ENCODE results near the gene PATE2. TPM values are rescaled to one million over a fixed set of nuclear protein-coding genes. Genes with fewer than 3 reads are reported as not detected.

PATE2 gene
- total RNA-seq, 2 donors from 2014 or later, result not detected

DNA sequence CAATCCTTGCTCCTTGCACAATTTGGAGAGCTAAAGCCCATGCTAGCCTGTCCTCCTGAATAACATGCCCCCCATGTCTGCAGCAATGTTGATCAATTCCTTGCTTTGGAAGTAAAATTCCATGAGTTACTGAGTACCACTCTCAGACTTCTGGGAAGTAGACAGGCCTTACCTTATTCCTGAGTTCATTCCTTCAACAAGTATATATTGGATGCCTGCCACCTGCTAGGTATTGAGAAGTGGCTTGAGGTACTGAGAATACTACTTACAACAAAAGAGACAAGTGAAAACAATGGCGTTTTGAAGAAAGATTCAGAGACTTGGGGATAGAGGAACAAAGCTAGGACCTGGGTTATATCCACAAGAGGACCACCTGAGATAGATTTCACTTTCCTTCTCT is 12.4 kb downstream of the PATE2 start:
- Mint-ChIP-seq H3K27me3 (peaks cover 6% of the 10 kb centered on the region), H3K27ac (no peak overlapping the region), H3K4me3 (no peak overlapping the region), H3K36me3 (ENCODE audit: low read depth) (no peaks in the 10 kb centered on the region), H3K4me1 (peaks cover 35% of the 10 kb centered on the region)
- ATAC-seq, result no peak
- no peak for DNase-seq
- H3K9me3 ChIP-seq (ENCODE audit: control insufficient read depth, low read length, poor library complexity, severe bottlenecking), result no peaks in the 10 kb centered on the region

DNA sequence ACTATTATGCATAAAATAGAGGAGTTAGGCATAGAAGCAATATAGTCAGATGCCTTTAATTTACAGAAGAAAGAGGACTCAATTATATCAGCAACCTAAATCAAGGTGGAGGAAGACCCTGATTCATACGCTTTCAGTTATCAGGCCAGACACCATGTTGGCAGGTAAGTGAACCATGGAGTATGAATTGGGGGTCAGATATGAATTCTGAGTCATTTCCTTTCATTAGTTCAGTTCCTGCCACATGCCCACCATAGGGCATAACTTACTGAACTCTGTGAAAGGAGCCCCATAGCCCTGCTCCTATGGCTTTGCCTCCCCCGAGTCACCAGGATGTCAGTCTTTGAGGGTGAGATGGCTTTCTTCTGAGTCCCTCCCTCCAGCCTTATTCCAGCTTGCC is 15.1 kb downstream of the PATE2 start:
- no peak for DNase-seq
- H3K9me3 ChIP-seq (ENCODE audit: control insufficient read depth, low read length, poor library complexity, severe bottlenecking), result no peaks in the 10 kb centered on the region
- no peaks in the 10 kb centered on the region for H3K27me3 Mint-ChIP-seq
- no peak for ATAC-seq
- no peaks in the 10 kb centered on the region for H3K36me3 Mint-ChIP-seq (ENCODE audit: low read depth)
- no peak overlapping the region for H3K4me3 Mint-ChIP-seq
- H3K27ac Mint-ChIP-seq, result no peak overlapping the region
- H3K4me1 Mint-ChIP-seq, result peaks cover 29% of the 10 kb centered on the region

DNA sequence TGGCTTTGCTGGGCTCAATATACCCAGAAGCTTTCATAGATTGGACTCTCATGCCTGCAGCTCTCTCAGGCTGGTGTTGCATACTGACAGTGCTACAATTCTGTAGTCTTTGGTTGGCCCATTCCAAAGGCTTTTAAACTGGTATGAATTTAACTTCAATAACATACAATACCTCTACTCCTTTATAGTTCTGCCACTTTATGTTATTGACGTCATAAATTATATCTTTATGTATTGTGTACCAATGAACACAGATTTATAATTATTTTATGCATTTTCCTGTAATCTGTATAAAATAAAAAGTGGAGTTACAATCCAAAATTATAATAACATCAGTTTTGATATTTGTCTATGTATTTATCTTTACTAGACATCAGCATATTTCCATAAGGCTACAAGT is 16.2 kb downstream of the PATE2 start:
- DNase-seq (no peak), ATAC-seq (no peak)
- Mint-ChIP-seq H3K27me3 (no peaks in the 10 kb centered on the region), H3K4me1 (peaks cover 24% of the 10 kb centered on the region), H3K4me3 (no peak overlapping the region), H3K27ac (no peak overlapping the region), H3K36me3 (ENCODE audit: low read depth) (no peaks in the 10 kb centered on the region)
- no peaks in the 10 kb centered on the region for H3K9me3 ChIP-seq (ENCODE audit: control insufficient read depth, low read length, poor library complexity, severe bottlenecking)

DNA sequence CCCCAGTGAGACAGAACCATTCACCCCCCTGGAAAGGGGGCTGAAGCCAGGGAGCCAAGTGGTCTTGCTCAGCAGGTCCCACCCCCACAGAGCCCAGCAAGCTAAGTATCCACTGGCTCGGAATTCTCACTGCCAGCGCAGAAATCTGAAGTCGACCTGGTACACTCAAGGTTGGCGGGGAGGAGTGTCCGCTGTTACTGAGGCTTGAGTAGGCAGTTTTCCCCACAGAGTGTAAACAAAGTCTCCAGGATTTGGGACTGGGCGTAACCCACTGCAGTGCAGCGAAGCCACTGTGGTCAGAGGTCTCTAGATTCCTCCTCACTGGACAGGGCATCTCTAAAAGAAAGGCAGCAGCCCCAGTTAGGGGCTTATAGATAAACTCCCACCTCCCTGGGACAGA is 22.6 kb downstream of the PATE2 start:
- Mint-ChIP-seq H3K36me3 (ENCODE audit: low read depth) (no peaks in the 10 kb centered on the region), H3K27me3 (no peaks in the 10 kb centered on the region), H3K4me1 (no peaks in the 10 kb centered on the region), H3K27ac (no peak overlapping the region), H3K4me3 (no peak overlapping the region)
- H3K9me3 ChIP-seq (ENCODE audit: control insufficient read depth, low read length, poor library complexity, severe bottlenecking), result no peaks in the 10 kb centered on the region
- ATAC-seq (no peak), DNase-seq (no peak)

DNA sequence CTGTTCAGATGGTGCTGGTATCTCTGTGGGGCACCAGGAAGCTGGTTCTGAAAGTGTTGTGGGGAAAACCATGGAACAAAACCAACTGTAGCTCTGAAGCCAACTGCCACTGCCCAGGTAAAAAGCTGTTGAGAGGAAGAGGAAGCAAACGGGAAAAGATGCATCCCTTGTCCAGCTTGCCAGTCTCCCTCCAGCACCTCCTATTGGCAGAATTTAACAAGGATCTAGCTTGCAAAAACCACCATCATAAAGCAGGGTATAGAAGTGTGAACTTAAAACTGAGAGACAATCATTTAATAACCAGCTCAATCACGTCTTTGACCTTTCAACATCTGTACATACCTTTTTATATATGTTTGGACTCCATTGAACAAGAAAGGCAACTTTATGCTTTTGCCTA is 28.0 kb downstream of the PATE2 start:
- H3K27me3 Mint-ChIP-seq, result peaks cover 6% of the 10 kb centered on the region
- H3K36me3 Mint-ChIP-seq (ENCODE audit: low read depth), result no peaks in the 10 kb centered on the region
- no peak overlapping the region for H3K4me3 Mint-ChIP-seq
- no peak for ATAC-seq
- DNase-seq, result no peak
- no peaks in the 10 kb centered on the region for H3K4me1 Mint-ChIP-seq
- H3K27ac Mint-ChIP-seq, result no peak overlapping the region
- H3K9me3 ChIP-seq (ENCODE audit: control insufficient read depth, low read length, poor library complexity, severe bottlenecking), result no peaks in the 10 kb centered on the region

DNA sequence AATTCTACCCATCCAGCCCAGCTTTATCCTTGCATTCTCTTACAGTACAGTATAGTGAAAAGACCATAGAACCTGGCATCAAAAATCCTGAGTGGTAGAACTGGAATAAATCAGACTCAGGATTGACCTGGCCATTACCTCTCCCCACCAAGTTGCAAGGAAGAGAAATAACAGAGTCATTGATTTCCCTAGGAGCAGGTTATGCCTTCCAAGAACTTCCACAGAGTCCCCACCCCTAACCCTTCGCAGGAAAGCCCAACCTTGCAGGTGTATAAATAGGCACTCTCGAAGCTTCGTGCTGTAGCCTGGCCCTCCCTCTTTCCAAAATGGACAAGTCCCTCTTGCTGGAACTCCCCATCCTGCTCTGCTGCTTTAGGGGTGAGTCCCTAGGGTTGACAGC is 32.6 kb downstream of the PATE2 start, which contains the start of gene PATE1:
Gene PATE1, plus strand, starts transcription at position 301 of the 400 bp plus-strand sequence. Its CDS starts 26 bp downstream, at position 327.
- no peaks in the 10 kb centered on the region for H3K36me3 Mint-ChIP-seq (ENCODE audit: low read depth)
- no peaks in the 10 kb centered on the region for H3K4me1 Mint-ChIP-seq
- no peaks in the 10 kb centered on the region for H3K9me3 ChIP-seq (ENCODE audit: control insufficient read depth, low read length, poor library complexity, severe bottlenecking)
- no peak for ATAC-seq
- no peak within 1 kb of the TSS for H3K27ac Mint-ChIP-seq
- peaks cover 6% of the 10 kb centered on the region for H3K27me3 Mint-ChIP-seq
- no peak within 1 kb of the TSS for H3K4me3 Mint-ChIP-seq
- no peak for DNase-seq

DNA sequence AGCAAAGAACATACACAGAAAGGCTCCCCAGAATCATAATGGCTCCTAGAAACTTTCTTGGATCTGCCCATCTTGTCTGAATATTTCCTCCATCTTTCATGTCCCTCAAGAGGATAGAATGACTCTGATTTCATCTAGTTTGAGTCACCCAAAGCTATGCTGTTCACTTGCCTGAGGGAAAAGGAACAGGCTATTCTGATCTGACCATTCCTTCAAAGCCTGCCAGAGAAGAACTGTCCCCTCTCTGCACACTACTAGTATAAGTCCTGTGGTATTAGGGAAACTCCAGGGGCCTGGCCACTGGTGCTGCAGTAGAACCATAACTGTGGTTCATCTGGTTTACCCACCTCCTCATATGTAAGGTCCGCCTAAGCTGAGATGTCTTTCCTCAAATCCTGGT is 34.9 kb downstream of the PATE2 start:
- Mint-ChIP-seq H3K4me1 (no peaks in the 10 kb centered on the region), H3K27me3 (no peaks in the 10 kb centered on the region), H3K36me3 (ENCODE audit: low read depth) (no peaks in the 10 kb centered on the region), H3K27ac (no peak overlapping the region), H3K4me3 (no peak overlapping the region)
- ATAC-seq (no peak), DNase-seq (no peak)
- no peaks in the 10 kb centered on the region for H3K9me3 ChIP-seq (ENCODE audit: control insufficient read depth, low read length, poor library complexity, severe bottlenecking)

DNA sequence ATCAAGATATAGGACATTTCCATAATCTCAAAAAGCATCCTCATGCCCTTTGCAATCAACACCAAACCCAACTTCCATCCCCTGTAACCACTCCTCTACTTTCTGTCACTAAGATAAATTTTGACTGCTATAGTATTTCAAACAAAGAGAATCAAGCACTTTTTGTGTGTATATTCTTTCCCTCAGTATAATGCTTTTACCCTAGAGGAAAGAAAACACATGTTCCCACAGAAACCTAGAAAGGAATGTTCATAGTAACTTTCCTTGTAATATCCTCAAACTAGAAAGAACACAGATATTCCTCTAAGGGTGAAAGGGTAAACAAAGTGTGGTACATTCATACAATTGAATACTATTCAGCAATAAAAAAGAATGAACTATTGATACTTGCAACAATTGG is 38.0 kb downstream of the PATE2 start:
- H3K36me3 Mint-ChIP-seq (ENCODE audit: low read depth), result no peaks in the 10 kb centered on the region
- H3K27me3 Mint-ChIP-seq, result no peaks in the 10 kb centered on the region
- no peak overlapping the region for H3K4me3 Mint-ChIP-seq
- H3K27ac Mint-ChIP-seq, result no peak overlapping the region
- DNase-seq (no peak), ATAC-seq (no peak)
- H3K9me3 ChIP-seq (ENCODE audit: control insufficient read depth, low read length, poor library complexity, severe bottlenecking), result peaks cover 5% of the 10 kb centered on the region
- no peaks in the 10 kb centered on the region for H3K4me1 Mint-ChIP-seq

DNA sequence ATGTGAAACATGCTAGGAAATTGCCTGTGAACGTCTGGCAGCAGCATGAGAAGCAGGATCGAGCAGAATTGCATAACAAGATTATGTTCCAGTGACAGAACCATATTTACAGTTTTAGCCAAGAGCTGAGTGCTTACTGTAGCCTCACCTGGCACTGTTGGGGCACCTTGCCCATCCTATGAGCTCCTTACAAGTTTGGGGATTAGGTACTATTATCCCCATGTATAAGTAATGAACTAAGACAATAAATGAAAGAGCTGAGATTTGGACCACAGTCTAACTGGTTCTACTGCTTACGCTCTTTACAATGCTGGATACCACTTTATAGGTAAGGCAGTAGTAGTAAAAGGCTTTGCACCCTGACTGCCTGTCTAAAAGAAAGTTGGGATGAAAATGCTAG is 49.7 kb downstream of the PATE2 start:
- no peaks in the 10 kb centered on the region for H3K9me3 ChIP-seq (ENCODE audit: control insufficient read depth, low read length, poor library complexity, severe bottlenecking)
- Mint-ChIP-seq H3K27me3 (peaks cover 18% of the 10 kb centered on the region), H3K27ac (no peak overlapping the region), H3K4me3 (no peak overlapping the region), H3K36me3 (ENCODE audit: low read depth) (peaks cover 3% of the 10 kb centered on the region), H3K4me1 (no peaks in the 10 kb centered on the region)
- ATAC-seq, result no peak
- DNase-seq, result no peak

Other genes with a start within 250 kb of the PATE2 start
- gene EI24, start 209.4 kb downstream of the PATE2 start, total RNA-seq, result 10 to 100 TPM; 19.4 to 21.9 TPM
- gene STT3A, start 186.0 kb downstream of the PATE2 start, total RNA-seq, result 10 to 100 TPM; 54.8 to 61.4 TPM
- 10 to 100 TPM in 1 of 2 donors, 1 to 10 TPM in 1; 7.9 to 16.0 TPM for gene CHEK1, start 153.7 kb downstream of the PATE2 start, total RNA-seq
- gene ACRV1, start 98.0 kb downstream of the PATE2 start, total RNA-seq, result not detected
- not detected for gene PATE1, start 32.5 kb downstream of the PATE2 start, total RNA-seq
- gene PATE3, start 9.3 kb upstream of the PATE2 start, total RNA-seq, result not detected
- gene PATE4, start 54.5 kb upstream of the PATE2 start, total RNA-seq, result not detected
- gene HYLS1, start 108.8 kb upstream of the PATE2 start, total RNA-seq, result 1 to 10 TPM; 3.3 to 3.9 TPM
- gene PUS3, start 124.4 kb upstream of the PATE2 start, total RNA-seq, result 1 to 10 TPM; 3.5 to 4.1 TPM
- gene DDX25, start 125.7 kb upstream of the PATE2 start, total RNA-seq, result not detected
- gene VSIG10L2, start 167.2 kb upstream of the PATE2 start, total RNA-seq, result not detected